Muscle of arm (tissue), 12 donors: ENCODE measurements around the gene SLC2A4. TPM values are rescaled to one million over a fixed set of nuclear protein-coding genes. Genes with fewer than 3 reads are reported as not detected.
A peak's percentile ranks its signal among the peaks of the same experiment; 100 is the strongest.

Experiments
- DNase-seq: peaks from one replicate; pipeline ENCODE4 v3.0.0-alpha.2; 2013
- polyA plus RNA-seq, 12 donors: library from polyadenylated mRNA; unstranded; fragments of 120-200 nt; gene quantifications; one replicate each; pipeline ENCODE4 v1.2.1, GENCODE V29; 2013; ENCODE audit not compliant: insufficient read length in 12 of 12

The SLC2A4 gene
- polyA plus RNA-seq, 12 donors: 6.9 to 49.0 (median 19.5) TPM; not detected in 1

DNA sequence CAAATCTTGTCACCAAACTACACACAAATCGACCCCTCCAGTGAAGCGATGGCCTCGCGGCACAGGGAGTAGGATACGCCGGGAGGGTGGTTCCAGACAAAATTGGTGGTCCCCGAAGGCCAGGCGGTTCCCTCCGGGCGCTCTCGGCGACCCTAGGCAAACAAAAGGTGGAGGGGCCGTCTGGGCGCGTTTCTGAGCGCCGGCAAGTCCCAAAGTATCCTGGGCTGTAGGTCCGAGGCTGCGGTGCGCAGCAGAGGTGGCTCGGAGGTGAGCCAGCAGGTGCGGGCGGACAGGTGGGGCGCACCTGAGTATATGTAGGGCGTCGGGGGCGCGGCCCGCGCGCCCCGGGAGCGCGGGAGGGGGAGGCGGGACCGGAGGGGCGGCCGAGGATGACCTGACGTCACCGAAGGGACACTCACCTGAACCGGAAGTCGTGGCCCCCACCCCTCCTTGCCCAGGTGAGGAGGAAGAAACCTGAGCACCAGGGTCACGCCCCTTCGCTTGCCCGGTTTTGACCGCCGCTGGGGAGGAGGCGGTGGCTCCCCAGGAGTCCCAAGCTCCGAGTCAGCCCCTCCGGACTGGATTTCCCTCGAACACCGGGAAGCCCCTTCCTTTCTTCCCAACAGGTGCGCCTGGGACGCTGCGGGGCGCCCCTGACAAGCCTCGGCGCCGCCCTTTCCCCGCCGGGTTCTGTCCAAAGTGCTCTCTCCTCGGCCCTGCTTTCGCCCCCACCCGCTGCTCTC lies 19.2 kb upstream of the SLC2A4 start, which contains the start of gene CLDN7:
Gene CLDN7, minus strand, starts transcription at position 287 of the 743 bp plus-strand sequence. CDS start 435 bp downstream, outside the sequence.
- no peak for DNase-seq

DNA sequence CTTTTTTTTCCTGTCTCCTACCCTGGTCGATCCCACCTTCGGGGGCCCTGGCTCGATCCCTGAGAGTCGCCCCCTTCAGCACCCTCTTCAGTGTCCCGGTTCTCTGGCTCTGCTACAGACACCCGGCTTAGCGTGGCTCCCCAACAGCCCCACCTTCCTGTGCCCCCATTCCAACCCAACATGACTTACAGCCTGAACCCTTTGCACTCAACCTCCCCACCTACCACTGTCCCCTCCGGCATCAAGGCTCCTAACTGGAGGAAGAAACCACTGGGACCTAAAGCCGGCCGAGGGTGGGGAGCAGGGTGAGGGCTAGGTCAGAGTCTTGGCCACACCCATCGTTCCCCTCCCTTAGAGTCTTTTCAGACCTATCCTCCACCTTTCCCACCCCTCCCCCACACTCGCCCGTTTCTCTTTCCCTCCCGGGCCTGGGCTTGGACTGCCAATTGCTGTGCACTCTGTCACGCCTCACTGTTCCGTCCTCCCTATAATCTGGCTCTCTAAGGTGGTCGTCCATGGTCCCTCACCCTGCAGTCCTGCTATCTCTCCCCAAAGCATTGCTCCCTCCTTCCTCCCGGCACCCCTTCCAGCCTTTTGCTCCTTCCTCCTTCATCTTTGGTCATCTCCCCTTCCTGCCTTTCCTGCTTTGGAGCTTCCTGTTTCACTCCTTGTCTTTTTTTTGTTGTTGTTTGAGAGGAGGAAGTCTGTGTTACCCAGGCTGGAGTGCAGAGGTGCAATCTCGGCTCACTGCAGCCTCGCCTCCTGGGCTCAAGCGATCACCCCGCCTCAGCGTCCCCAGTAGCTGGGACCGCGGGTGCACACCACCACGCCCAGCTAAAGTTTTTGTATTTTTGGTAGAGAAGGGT lies 18.4 kb upstream of the SLC2A4 start:
- DNase-seq: no peak

DNA sequence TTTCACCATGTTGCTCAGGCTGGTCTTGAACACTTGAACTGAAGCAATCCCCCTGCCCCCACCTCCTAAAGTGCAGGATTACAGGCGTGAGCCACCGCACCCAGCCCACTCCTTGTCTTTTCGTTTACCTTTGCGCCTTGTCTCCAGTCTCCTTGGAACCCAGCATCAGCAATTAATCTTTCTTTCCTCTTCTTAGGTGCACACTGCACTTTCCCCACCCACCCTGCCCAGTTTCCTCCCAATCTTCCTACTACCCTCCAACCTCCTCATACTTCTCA lies 17.8 kb upstream of the SLC2A4 start:
- no peak for DNase-seq

DNA sequence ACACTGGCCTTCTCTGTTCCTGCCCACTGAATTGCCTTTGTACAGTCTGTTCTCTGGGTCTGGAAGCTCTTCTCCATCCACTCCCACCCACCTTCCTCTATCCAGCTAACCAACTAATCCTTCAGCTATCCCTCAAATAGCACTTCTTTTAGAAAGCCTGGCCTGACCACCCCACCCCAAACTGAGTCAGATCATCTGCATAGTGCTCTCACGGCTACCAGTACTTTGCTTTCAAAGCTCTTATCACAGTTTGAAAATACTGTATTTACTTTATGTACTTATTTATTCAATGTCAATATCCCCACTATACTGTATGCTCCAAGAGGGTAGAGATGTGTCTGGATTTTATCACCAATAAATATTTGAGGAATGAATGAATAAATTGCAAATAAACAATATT lies 14.7 kb upstream of the SLC2A4 start:
- DNase-seq: no peak

DNA sequence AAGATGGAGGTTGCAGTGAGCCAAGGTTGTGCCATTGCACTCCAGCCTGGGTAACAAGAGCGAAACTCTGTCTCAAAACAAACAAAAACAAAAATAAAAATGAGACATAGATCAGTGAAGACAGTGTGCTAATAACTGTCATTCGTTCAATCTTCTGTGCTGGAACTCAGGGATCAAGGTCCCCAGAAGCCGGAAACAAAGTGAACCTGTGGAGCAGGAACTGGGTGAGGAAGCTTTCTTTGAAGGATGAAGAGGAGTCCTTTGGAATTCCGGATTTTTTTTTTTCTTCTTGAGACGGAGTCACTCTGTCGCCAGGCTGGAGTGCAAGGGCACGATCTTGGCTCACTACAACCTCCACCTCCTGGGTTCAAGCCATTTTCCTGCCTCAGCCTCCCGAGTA lies 2.1 kb upstream of the SLC2A4 start:
- no peak for DNase-seq

DNA sequence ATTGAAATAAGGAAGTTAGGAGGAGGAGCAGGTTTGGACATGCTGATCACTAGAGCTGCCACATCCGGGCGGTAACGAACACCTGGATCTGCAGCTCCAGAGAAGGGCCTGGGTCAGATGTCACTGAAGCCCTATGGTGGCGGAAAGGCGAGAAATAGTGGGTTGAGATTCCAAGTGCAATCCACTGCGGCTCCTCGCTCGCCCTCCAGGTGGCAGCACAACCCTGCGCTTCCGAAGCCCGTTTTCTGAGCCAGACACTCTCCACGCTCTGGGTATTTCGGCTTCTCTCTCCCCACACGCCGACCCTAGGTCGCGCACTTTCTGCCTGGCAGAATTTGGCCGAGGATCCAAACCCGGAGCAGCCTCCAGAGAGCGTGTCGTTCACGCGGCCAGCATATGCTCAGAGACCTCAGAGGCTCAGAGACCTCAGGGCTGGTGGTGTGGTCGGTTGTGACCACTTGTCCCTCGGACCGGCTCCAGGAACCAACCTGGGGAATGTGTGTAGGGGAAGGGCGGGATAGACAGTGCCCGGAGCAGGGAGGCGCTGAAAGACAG lies 922 bp upstream of the SLC2A4 start:
- peak; percentile 88 for DNase-seq

DNA sequence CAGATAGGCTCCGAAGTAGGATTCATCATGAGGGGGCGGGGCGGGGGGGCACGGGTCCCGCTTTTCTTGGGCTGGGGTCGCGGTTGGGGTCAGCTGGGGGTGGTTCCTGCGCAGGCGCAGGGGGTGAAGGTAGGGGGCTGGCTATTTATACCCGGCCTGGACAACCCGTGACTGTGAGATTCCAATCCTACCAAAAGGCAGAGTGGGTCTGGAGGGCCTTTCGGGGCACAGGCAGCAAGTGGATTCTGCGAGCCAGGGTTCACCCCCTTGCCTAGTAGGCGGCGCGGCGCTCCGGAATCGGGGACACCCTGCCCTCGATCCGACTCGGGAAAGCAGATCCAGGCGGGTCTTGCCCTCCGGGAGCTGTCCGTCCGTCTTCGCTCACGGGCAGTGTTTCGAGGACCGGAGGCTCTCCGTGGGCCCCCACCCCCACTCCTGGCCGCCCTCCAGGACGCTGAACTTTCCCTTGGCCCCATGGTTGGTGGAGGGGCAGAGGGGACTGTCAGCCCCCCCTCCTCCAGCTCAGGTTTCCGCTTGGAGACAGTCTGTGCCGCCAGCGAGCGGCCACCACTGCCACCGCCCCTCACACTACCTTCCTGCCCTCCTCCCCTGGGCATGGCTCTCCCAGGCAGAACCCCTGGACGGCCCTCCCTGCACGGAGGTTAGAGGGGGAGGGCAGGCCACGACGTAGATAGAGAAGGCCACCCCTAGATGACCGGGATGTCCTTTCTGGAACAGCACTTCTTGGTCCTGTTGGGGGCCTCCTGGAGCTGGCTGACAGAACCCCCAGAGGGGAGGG lies 634 bp downstream of the SLC2A4 start:
- no peak for DNase-seq

DNA sequence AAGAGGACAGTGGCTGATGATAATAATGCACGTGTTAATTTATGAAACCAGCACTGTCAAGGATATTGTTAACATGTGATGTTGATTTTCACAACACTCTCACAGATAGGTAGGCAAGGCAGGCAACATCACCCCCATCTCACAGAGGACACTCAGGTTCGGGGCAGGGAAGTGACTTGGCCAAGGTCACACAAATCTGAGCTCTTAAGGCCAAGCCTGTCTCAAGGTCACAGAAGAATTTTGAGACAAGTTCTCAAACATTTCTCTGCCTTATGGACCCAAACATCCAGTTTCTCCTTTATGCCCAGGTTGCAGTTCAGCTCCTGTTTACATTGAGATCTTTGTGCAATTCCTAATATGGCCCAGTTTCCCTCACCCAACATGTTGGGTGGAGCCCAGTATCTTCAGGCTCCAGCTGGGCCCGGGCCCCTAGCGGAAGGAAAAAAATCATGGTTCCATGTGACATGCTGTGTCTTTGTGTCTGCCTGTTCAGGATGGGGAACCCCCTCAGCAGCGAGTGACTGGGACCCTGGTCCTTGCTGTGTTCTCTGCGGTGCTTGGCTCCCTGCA lies 1.3 kb downstream of the SLC2A4 start:
- DNase-seq: no peak

DNA sequence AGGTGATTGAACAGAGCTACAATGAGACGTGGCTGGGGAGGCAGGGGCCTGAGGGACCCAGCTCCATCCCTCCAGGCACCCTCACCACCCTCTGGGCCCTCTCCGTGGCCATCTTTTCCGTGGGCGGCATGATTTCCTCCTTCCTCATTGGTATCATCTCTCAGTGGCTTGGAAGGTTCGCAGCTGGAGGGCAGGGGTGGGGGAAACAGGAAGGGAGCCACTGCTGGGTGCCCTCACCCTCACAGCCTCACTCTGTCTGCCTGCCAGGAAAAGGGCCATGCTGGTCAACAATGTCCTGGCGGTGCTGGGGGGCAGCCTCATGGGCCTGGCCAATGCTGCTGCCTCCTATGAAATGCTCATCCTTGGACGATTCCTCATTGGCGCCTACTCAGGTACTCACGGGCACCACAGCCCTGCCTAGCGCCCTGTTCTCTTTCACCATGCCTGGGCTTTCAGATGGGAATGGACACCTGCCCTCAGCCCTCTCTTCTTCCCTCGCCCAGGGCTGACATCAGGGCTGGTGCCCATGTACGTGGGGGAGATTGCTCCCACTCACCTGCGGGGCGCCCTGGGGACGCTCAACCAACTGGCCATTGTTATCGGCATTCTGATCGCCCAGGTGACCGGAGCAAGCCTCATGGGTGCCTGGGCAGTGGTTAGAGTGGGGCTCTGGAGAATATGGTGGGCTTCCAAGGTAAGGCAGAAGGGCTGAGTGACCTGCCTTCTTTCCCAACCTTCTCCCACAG lies 2.1 kb downstream of the SLC2A4 start:
- no peak for DNase-seq

DNA sequence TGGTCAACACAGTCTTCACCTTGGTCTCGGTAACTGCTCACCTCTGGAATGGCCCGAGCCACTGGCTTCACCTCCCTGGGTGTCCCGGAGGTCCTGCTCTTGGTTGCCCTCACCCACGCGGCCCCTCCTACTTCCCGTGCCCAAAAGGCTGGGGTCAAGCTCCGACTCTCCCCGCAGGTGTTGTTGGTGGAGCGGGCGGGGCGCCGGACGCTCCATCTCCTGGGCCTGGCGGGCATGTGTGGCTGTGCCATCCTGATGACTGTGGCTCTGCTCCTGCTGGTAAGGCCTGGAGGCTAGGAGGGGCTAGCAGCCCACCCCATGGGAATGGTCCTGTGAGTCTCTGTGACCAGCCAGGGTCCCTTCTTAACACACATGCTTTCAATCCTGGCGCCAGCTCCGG lies 3.4 kb downstream of the SLC2A4 start:
- DNase-seq: no peak

DNA sequence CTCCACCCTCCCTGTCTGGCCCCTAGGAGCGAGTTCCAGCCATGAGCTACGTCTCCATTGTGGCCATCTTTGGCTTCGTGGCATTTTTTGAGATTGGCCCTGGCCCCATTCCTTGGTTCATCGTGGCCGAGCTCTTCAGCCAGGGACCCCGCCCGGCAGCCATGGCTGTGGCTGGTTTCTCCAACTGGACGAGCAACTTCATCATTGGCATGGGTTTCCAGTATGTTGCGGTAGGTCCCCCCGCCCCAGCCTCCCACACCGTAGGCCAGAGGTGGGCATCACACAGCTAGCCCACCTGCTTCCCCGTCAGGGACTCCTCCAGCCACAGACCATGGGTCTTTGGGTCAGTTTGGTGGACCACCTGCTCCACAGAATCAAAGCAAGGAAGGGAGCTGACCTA lies 4.2 kb downstream of the SLC2A4 start:
- DNase-seq: no peak

DNA sequence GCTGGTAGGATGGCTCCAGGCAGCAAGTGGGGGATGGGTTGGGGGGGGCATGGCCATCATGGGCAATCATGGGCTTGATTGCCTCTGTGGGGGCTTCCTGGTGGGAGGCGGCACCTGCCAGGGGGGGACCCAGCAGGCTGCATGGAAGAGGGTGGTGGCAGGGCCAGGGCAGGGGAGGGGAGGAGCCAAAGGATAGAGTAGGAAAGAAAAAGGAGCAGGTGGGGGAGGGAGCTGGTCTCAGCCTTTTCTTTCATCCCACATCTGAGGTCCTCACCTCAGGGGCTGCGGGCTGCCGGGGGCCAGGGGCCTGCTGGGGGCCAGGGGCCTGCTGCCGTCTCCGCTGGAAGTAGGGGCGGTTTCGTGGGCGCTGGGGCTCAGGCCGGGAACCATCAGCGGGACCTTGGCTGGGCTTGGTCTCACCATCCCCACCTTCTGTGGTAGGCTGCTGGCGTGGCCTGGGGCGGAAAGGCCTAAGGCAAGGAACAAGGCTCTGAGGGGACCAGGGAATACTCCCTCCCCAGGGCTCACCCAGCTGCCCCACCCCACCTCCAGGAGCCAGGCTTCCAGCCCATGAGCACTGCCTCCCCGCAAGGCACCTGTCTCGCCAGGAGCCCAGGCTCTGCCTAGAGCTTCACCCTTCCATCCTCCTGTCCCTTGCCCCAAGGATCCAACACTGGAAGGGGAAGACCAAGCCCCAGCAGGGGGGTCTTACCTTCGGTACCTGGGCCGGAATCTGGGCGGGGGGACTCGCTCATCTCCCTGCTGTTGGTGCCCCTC lies 7.9 kb downstream of the SLC2A4 start:
- no peak for DNase-seq

DNA sequence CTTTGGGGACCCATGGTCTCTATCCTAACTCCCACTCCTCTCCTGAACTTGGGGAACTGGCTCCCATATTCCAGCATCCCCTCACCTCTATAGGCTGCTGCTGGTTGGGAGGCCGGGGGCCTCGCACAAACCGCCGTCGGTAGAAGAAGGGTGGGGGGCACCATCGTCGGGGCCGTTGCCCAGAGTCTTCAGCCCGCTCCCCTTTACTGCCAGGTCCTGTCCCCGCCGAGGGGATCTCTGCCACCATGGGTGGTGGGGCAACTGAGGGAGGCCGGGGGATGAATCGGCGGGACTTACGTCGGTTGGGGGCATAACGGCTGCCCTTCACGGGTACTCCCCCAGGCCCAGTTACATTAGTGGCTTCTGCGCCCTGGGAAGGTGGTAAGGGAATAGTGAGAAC lies 8.6 kb downstream of the SLC2A4 start:
- no peak for DNase-seq

DNA sequence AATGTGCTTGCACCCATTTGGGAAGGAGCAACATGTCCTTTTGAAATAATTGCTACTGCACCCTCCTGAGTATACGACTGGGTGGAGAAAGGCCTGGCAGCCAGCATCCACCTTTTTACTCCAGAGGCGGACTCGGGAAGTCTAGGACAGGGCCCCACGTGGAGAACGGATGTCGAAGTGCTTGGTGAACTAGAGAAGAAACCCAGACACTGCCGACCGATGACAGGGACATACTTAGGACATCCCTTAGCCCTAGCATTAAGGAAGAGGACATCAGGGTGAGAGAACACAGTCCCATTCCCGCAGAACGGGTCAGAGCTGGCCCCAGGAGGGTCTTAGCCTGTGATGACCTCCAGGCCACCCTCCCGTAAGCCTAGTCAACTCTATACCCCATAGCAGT lies 9.2 kb downstream of the SLC2A4 start:
- no peak for DNase-seq

DNA sequence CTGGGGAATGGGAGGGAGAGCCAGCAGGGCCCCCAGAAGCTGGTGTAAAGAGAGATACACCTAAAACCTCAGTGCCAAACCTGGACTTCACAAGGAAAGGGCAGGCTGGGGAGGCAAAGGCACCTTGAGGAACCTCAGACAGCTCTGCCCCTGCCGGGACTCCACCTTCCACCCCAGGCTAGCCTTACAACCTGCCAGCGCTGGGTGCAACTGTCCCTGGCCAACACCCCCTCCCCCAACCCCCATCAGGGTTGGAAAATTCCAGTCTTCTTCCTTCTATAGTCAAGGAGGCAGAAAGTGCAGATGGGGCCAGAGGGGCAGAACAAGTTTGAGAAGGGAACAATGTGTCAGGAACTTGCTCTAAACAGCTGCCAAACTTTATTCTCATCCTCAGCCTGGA lies 10.7 kb downstream of the SLC2A4 start:
- DNase-seq: no peak

DNA sequence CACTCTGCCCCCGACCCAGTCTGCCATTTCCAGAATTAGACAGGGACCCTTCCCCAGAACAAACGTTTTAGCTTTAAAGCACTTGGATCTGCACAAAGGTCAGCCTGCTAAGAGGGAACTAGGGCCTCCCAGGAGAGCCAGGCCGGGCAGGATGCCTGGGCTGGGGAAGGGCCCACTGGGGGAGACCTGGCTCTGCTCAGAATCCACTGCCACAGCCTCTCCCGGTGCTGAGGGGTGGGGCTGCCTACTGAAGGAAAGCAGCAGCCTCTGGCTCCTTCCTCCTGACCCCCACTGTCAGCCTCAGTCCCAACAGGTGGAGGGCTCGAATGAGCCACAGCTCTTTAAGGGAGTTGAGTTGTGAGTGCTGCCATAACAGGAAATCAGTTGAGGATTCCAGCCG lies 11.2 kb downstream of the SLC2A4 start:
- DNase-seq: no peak

DNA sequence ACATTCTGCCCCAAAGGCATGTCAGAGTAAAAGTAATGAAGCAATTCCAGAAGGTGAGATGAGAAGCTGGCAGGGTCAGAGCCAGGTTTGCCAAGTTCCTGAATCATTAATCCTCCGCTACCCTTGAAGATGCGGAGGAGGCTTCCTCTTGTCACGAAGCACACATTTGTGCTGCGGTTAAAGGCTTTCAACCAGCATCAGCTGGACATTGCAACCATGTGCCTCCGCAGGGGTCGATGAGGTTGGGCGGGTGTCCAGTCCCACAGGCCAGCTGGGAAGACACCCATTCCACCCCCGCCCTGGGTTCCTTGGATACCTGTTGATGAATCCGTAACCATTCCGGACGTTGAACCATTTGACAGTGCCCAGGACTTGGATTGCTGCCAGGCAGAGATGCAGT lies 11.6 kb downstream of the SLC2A4 start:
- DNase-seq: no peak

DNA sequence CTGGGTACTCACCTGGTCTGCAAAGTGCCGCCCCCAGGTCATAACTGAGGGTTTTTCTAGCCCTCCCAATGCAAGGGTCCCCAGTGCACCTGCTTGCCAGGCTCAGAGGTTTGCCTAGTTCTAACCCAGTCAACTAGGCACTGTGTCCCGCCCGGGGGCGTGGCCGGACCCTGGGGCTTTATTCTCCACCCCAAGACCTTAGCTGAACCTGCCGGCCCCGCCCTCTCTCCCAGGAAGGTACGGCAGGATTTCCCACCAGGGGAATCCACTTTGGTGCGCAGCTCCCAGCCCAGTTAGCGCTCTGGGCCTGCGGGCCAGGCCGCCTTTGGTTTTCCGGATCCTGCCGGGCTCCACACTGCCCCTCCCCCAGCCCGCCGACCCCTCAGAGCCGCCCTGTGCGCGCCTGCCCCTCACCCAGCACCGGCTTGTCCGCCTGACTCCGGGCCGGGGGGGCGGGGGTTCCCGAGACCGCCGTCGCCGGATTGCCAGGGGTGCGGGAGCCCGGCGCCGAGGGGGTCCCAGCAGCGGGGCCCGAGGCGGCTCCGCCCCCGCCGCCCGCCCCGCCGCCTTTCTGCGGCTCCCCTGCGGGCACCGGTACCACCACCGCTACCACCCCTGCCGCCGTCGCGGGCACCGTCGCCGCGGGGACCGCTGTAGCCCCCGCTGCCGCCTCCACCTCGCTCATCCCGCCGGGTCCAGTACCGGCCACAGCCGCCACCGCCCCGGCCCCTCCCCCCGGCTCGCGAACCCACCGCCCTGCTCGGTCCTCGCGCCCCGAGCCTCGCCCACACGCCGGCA lies 12.5 kb downstream of the SLC2A4 start:
- DNase-seq: no peak

DNA sequence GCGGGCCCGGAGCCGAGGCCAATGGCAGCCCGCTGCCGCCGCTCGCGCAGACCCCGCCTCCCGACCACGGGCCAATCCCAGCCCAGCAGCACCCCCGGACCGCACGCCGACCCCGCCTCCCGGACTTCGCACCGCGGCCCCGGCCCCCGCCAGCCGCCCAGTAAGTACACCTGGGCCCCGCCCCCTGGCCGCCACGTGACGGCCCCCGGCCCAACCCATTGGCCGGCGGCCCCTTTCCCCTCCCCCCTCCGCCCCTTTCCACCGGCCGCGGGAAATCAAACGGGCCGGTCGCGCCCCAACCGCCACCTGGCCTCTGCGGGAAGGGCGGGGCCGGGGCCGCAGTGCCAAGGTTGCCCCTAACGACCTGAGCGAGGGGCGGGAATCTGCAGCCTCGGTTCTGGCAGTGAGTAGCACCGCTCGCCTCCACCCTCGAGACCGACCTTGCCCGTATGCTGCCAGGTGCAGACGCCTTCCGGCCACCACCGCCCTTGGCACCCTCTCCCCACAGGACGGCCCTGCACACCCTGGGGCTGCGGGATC lies 13.2 kb downstream of the SLC2A4 start, which contains the start of gene YBX2:
Gene YBX2, minus strand, starts transcription at position 26 of the 540 bp plus-strand sequence. CDS start 139 bp downstream, outside the sequence.
- DNase-seq: no peak
